ENCODE measurements around the gene ANKRD13D.

ANKRD13D gene

DNA sequence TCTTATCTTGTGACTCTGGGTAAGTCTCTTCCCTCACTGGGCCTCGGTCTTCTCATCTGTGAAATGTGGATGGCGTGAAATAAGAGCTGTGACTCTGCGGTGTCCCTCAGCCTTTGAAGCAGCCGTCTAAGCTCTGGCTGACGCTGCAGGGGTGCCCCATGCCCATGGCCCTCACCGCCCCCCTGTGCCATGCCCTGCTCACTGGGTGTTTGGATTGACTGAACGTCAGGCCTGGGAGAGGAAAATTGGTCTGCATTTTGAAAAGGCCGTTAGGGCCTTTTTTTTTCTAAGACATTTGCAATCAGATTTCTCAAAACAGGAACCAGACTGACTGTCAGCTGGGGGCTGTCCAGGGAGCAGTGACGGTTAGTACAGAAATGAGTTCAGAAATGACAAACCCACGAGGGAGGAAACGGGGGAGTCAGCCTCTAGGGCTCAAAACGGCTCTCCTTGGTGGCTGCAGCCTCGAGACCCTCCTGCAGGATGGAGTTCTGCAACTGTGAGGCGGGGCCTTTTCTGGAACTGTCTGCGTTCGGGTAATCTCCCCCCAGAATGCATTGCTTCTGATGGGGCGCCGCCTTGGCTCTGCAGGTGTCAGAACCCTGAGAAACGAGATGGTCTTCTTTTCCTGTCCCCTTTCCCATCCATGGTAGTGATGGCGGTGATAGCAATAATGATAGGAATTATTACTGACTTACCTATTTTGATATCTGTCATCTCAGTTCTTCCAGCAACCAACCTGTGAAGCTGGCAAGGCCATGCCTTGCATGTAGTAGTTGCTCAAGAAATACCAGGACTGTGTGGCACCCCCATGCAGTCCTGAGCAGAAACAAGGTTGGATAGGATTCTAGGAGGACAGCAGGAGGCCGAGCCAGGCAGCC is 20.8 kb upstream of the ANKRD13D start:
- peak in 1 of 2 donors; percentile 87 for DNase-seq (ENCODE audit: low spot score in 2 of 2)

DNA sequence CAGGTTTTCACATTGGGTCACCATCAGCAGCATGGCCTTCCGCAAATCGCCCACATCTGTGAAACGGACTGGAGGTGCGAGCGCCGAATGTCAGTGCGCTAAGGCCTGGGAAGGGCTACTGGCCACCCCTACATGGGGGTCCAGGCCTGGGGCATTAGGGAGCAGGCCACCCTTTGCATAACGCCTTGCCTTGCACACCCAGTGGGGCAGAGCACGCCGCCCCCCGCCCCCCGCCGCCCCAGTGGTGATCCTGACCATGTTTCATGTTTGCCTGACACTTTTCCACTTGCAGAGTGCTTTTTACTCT is 20.2 kb upstream of the ANKRD13D start:
- Mint-ChIP-seq H3K4me3 (peak overlapping the region; percentile 98), H3K27ac (peak overlapping the region; percentile 98), H3K4me1 (peaks cover 91% of the 10 kb centered on the region), H3K9me3 (no peaks in the 10 kb centered on the region), H3K36me3 (peaks cover 87% of the 10 kb centered on the region)
- no peak for ATAC-seq
- no peak for DNase-seq (ENCODE audit: low spot score in 2 of 2)

More for the DNA sequence above, 20.8 kb upstream of the ANKRD13D start:
- Mint-ChIP-seq H3K4me3 (peak overlapping the region; percentile 98), H3K27ac (peak overlapping the region; percentile 98), H3K36me3 (peaks cover 81% of the 10 kb centered on the region), H3K9me3 (no peaks in the 10 kb centered on the region), H3K4me1 (peaks cover 89% of the 10 kb centered on the region)
- ATAC-seq: peak; percentile 78

DNA sequence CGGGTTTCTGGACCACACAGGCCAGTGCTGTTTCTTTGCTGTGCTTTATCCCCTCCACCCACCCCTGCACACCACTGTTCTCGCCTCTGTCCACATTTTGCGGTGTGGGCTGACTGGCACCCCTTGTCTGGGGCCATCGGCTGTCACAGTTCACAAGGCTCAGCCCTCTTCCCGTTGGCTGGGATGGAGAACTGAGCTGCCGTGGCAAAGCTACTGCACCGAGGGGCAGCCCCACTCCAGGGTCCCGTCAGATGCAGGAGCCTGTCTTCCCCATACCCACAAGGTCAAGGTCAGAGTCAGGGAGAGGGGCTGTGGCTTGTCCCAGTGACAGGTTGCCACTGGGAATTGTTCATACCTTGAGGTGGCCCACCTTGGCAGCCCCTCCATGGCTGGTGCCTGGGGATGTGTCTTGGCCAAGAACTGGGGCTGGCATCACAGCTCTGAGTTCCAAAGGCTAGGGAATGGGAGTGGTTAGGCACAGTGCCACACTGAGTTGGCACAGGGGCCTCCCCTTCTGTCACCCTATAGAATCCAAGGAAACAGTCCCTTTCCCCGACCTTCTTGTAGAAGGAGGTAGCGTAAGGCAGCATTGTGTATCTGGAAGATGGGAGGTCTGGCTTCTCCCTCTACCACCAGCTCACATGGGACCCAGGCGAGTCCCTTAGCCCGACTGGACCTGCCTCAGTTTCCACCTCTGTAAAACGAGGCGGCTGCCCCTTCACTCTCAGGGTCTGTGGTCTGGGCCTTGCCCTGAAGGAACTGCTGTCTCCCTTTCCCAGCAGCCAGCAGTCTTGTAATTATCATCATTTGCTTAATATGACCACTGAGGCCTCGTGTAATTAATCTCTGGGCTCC is 19.5 kb upstream of the ANKRD13D start:
- Mint-ChIP-seq H3K9me3 (no peaks in the 10 kb centered on the region), H3K4me1 (peaks cover 91% of the 10 kb centered on the region), H3K27ac (peak overlapping the region; percentile 98), H3K4me3 (peak overlapping the region; percentile 98), H3K36me3 (peaks cover 91% of the 10 kb centered on the region)
- ATAC-seq (no peak), DNase-seq (ENCODE audit: low spot score in 2 of 2) (no peak)

DNA sequence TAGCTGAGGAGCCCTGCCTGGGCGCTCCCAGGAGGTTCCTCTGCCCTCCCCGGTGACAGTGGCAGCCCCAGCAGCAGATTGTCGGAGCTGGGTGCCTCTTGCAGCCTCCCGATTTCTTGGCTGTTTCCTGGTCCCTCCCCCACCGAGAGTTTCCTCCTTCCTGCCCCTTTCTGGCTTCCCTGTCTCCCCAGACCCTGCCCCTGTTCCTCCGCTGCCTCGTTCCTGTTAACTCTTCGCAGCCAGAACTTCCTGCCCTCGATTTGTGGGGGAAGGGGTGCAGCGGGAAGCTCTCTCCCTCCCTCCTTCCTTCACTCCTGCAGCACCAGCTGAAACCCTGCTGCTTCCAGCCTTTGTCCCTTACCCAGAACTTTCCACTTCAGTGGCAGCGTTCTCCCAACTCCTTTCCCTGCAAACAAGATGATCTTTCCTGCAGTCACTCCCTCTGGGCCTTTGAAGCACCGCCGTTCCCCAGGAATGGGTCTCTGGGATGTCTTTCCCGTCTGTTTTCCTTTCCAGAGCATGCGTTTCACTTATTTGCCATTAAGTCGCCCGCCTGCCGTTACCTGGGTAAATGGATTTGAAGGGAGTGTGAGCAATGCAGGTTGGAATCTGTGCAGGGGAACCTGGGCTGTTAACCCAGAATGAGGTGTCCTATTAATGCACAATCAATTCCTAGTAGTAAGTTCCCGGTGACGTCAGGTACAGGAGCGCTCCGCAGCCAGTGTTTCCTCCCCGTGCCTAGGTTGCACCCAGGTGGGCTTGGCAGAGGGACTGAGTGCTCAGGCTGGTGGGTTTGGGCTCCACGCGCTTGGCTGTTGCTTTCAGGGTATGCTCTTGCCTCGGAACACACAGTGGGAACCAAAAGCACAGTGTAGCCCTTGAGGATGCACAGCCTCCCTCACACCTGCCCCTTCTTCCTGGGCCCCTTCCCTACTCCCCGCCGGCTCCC is 18.6 kb upstream of the ANKRD13D start:
- Mint-ChIP-seq H3K4me1 (peaks cover 89% of the 10 kb centered on the region), H3K27ac (peak overlapping the region; percentile 98), H3K9me3 (no peaks in the 10 kb centered on the region), H3K4me3 (peak overlapping the region; percentile 98), H3K36me3 (peaks cover 94% of the 10 kb centered on the region)
- ATAC-seq (no peak), DNase-seq (ENCODE audit: low spot score in 2 of 2) (no peak)

DNA sequence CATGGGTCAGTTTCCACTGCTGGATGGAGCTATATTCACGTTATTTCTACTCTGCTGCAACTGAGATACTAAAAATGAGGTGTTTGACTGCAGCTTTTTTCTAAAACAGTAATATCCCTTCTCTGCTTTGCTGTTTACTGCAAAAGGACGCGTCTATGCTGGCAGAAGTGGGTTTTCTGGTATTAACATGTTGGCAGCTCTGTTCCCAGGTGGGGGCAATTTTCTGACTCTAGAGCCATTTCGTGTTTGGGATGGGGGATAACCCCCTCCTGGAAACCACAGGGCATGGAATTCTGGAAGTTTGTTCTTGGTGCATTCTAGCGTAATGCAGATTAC is 17.9 kb upstream of the ANKRD13D start:
- ATAC-seq (no peak), DNase-seq (ENCODE audit: low spot score in 2 of 2) (no peak)
- Mint-ChIP-seq H3K27ac (peak overlapping the region; percentile 98), H3K4me3 (peak overlapping the region; percentile 98), H3K9me3 (no peaks in the 10 kb centered on the region), H3K36me3 (peaks cover 94% of the 10 kb centered on the region), H3K4me1 (peaks cover 89% of the 10 kb centered on the region)

DNA sequence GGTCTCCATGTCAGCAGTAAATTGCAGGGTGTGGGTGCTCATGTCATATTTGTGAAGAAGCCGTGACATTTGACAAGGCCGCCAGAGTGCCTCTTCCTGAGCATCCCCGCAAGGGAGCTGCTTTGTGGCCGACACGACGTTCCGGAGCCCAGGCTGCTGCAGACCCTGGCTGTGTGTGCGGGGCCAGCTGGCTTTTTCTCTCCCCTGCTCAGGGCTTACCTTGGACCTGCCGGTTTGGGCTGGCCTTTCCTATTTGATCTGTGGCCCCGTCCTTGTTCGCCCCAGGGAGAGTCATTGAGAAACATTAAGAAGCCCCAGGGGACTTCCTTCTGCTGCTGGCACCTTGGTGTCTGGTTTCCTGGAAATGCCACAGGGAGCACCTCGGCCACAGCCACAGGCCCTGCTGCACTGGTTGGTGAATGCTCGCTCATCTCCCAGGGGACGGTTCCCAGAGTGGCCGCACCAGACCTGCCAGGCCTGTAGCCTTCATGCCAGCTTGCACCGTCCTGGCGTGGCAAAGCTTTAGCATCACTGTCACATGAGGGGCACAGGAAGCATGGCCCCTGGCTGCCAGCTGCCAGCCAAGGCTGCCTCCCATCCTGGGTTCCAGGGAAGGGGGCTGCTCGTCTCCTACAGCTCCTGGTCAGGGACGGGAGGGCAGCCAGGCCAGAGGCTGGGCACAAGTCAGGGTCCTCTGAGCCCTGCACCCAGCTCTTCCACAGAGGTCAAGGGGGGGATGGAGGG is 17.4 kb upstream of the ANKRD13D start:
- Mint-ChIP-seq H3K9me3 (no peaks in the 10 kb centered on the region), H3K4me1 (peaks cover 95% of the 10 kb centered on the region), H3K4me3 (peak overlapping the region; percentile 98), H3K27ac (peak overlapping the region; percentile 98), H3K36me3 (peaks cover 98% of the 10 kb centered on the region)
- peak; percentile 72 for ATAC-seq
- peak; percentile 70 to 89 for DNase-seq (ENCODE audit: low spot score in 2 of 2)

DNA sequence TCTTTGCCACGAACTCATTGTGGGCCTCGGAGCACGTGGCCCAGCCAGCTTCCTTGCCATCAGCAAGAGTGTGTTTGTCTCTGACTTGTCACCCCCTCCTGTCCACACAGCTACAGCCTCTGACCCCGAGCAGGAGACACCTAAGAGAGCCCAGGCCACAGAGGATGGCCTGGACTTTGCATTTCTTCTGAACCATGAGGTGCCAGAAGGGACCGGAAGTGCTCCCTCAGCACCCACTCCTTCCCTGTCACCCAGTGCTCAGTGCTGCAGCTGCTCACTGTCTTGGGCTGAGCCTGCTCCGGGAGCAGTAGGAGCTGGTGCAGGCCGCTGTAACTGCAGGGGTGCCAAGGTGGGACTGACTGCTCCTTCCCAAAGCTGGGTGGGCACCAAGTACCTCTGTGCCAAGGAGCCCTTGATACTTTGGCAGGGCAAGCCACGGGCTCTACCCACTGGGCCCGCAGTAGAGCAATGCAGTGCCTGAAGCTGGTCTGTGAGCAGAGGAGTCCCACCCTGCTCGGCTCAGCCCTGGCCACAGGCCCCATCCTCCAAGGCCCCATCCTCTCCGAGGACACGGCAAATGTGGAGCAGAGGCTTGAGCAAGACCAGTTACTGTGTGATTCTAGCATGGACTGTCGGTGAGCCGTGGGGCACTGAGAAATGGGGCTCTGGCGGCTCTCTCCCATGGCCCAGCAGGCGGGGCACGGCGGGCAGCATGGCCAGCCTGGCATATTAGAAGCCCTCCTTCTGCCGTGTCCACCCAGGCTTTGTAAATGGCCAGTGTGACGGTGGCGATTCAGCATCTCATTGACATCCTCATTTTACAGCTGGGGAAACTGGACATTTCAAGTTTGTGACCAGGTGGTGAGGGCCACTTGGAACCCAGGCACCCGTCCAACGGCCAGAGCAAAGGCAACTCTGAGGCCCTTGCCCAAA is 16.5 kb upstream of the ANKRD13D start:
- Mint-ChIP-seq H3K4me1 (peaks cover 98% of the 10 kb centered on the region), H3K9me3 (no peaks in the 10 kb centered on the region), H3K4me3 (peak overlapping the region; percentile 98), H3K36me3 (peaks cover 99% of the 10 kb centered on the region), H3K27ac (peak overlapping the region; percentile 98)
- DNase-seq (ENCODE audit: low spot score in 2 of 2) (peak in 1 of 2 donors; percentile 69), ATAC-seq (peak; percentile 45)

DNA sequence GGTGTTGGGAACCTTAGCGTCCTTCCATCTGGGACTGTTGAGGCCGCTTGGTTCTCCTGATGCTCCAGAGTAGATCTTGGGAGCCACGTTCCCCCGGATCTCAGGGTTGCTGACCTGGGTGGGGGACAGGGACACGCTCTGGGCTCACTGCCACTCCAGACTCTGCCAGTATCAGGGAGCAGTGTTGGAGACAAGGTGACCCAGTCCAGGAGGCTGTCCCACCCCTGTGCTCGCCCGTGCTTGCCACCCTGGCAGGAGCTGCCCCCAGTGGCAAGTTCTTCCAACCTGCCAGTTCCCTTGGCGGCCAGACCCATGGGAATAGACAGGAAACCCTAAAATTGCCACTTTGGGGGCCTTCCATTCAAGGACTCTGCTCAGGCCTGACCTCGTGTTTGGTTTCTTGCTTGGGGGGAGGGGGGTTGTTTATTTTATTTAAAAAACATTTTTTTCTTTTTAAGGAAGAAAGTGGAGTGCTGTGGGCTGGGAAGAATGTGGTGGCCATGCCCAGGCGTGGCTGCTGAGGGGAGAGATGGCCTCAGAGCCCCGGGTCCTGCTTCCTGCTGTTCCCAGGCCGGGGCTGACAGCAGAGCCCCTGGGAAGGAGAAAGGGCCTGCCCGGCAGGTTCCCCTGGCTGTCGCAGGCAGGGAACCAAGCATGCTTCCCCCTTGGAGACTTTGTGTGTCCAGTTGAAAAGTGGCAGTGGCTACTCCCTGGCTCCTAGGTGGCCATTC is 15.7 kb upstream of the ANKRD13D start:
- no peaks in the 10 kb centered on the region for H3K9me3 Mint-ChIP-seq
- DNase-seq (ENCODE audit: low spot score in 2 of 2) (no peak), ATAC-seq (no peak)
- peaks cover 99% of the 10 kb centered on the region for H3K36me3 Mint-ChIP-seq
- peaks cover 95% of the 10 kb centered on the region for H3K4me1 Mint-ChIP-seq
- peak overlapping the region; percentile 98 for H3K4me3 Mint-ChIP-seq
- H3K27ac Mint-ChIP-seq: peak overlapping the region; percentile 98

DNA sequence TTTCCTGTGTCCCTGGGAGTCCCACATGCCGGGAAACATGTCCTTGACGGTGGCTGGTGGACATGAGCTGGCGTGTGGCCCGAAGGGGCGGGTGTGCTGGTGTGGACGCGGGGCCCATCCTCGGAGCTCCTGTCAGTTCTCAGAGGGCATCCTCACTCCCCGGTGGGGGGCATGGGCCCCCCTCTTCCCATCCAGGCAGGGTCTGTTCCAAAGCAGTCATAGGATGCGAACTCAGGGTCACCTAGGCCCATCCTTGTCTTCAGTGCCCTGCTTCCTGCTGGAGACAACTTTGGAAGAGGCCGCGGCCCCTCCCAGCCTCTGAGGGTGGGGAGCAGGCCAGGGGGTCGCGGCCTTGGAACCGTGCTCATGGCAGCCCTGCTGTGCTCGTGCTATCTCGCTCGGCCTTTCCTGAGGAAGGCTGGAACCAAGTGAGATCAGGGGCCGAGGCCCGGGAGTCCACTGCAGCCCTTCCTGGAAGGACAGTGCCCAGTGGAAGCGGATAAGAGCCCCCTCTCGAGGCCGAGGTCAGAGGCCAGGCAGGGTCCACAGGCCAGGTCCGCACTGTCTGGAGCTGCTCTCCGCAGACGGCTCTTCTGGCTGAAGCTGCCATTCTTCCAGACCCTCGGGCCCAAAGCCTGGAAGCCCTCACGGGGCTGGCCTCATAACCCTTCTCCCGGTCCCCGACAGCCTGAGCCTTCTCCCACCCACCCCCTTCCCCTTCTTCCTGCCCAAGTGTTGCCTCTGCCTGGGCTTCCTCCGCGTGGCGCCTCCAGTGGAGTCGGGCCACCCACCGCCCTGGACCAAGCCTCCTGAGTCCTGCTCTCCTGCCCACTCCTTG is 14.1 kb upstream of the ANKRD13D start:
- Mint-ChIP-seq H3K9me3 (no peaks in the 10 kb centered on the region), H3K27ac (peak overlapping the region; percentile 97), H3K4me3 (peak overlapping the region; percentile 98), H3K36me3 (peaks cover 99% of the 10 kb centered on the region), H3K4me1 (peaks cover 95% of the 10 kb centered on the region)
- DNase-seq (ENCODE audit: low spot score in 2 of 2) (no peak), ATAC-seq (no peak)

DNA sequence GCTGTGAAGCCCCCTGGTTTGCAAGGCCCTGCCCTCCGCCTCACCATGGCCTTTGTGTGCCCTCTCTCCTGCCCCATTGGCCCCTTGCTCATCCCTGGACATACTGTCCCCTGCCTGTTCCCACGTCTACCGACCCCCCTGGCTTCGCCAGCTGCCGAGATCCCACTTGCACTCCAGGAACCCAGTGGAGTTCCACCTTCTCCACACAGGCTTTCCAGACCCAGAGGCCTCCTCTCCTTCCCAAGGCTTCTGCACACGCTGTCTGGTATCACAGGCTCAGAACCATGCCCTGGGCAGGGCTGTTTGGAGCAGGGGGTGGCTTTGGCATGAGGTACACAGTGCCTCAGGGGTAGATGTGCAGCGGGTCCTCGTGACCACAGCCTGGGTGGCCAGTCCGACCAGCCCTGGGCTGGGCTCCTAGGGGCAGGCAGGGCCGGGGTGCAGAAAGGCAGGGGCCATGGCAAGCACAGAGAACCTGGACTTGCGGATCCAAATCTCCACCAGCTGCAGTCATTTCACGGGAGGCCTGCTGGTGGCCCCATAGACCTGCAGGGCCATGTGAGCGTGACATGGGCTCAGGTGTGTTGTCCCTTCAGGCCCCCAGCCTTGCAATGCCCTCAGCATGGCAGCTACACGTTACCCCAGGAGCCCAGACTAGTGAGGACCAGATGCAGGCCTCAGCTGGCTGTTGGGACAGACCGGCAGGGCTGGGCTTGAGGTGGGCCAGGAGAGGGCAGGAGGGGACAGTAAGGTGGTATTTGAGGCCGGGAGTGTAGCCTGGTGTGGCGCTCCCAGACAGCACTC is 13.3 kb upstream of the ANKRD13D start:
- Mint-ChIP-seq H3K27ac (peak overlapping the region; percentile 97), H3K9me3 (no peaks in the 10 kb centered on the region), H3K4me3 (peak overlapping the region; percentile 98), H3K36me3 (peaks cover 99% of the 10 kb centered on the region), H3K4me1 (peaks cover 91% of the 10 kb centered on the region)
- ATAC-seq: no peak
- DNase-seq (ENCODE audit: low spot score in 2 of 2): no peak

DNA sequence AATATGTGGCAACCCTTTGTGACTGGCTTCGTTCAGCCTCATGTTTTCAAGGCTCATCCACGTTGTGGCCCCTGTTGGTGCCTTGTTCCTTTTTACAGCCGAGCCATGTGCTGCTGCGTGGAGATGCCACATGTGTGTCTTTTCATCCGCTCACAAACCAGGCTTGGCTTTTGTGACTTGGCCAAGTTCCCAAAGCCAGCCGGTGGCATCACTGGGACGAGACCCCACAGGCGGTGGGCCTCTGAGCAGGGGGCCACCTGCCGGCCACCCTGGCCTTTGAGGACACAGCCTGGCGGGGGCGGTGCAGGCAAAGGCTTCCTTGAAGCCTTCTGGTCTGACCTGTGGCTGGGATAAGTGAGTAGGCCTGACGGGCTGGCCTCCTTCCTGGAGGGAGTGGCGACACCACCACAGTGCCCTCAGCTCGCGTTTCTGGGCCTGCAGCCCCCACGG is 12.3 kb upstream of the ANKRD13D start:
- Mint-ChIP-seq H3K4me3 (peak overlapping the region; percentile 98), H3K4me1 (peaks cover 82% of the 10 kb centered on the region), H3K36me3 (peaks cover 99% of the 10 kb centered on the region), H3K9me3 (no peaks in the 10 kb centered on the region), H3K27ac (peak overlapping the region; percentile 97)
- ATAC-seq (peak; percentile 64), DNase-seq (ENCODE audit: low spot score in 2 of 2) (peak in 1 of 2 donors; percentile 83)
